MM.1S (cell line): ENCODE results near the gene PNMA5.

Source experiments
- EZH2 ChIP-seq: fragments of 300-600 bp; sonication (generic); optimal IDR thresholded peaks from 2 replicates; pipeline ENCODE3; 2017; ENCODE audit warnings: low read depth, mild to moderate bottlenecking, antibody characterized with exemption, low read length, mixed read lengths
- EZH2phosphoT487 ChIP-seq: fragments of 300-600 bp; sonication (generic); IDR thresholded peaks from 2 replicates; pipeline ENCODE4 v1.6.1; 2018; ENCODE audit warnings: antibody characterized with exemption, low read length
- TF ChIP-seq, protein P1 (sequence below): fragments of 300-600 bp; sonication (generic); IDR thresholded peaks from 2 replicates; pipeline ENCODE4 v1.5.1; 2016; ENCODE audit warnings: antibody characterized with exemption, low read length, mixed read lengths

DNA sequence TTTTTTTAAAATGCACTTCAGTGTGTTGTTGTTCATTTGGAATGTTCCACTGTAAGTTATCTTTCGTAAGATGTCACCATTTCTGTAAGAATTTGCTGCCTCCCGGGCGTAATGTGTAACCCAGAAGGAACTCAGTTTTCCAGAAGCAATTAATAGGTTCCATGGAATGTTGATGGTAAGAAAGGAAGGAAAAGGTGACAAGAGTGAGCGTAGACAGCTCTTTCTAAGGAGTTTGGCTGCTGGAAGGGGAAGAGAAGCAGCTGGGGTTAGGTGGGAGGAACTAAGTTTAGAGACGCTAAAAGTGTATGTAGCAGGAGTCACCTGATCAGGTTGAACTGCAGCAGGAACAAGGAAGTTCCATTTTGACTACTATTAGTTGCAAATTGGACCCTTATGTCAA, 35.9 kb downstream of the PNMA5 start:
- TF ChIP-seq, protein P1, sequence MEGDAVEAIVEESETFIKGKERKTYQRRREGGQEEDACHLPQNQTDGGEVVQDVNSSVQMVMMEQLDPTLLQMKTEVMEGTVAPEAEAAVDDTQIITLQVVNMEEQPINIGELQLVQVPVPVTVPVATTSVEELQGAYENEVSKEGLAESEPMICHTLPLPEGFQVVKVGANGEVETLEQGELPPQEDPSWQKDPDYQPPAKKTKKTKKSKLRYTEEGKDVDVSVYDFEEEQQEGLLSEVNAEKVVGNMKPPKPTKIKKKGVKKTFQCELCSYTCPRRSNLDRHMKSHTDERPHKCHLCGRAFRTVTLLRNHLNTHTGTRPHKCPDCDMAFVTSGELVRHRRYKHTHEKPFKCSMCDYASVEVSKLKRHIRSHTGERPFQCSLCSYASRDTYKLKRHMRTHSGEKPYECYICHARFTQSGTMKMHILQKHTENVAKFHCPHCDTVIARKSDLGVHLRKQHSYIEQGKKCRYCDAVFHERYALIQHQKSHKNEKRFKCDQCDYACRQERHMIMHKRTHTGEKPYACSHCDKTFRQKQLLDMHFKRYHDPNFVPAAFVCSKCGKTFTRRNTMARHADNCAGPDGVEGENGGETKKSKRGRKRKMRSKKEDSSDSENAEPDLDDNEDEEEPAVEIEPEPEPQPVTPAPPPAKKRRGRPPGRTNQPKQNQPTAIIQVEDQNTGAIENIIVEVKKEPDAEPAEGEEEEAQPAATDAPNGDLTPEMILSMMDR, result no peak
- no peak for TF ChIP-seq EZH2
- no peak for TF ChIP-seq EZH2phosphoT487
